CD8-positive, alpha-beta memory T cell (primary cell): ENCODE data around the gene TNNI3K. TPM values are rescaled to one million over a fixed set of nuclear protein-coding genes. Genes with fewer than 3 reads are reported as not detected.

Experiments used
- CTCF ChIA-PET: fragments of 350-600 bp; sonication (Branson Sonifier 250); formaldehyde crosslinking; loops from one replicate; lab custom pipeline; 2021; ENCODE audit warnings: antibody characterized with exemption; lab: Charles Lee
- POLR2A ChIA-PET: fragments of 350-600 bp; sonication (Branson Sonifier 250); formaldehyde crosslinking; loops from one replicate; lab custom pipeline; 2021; ENCODE audit warnings: antibody characterized with exemption; lab: Charles Lee
- DNase-seq, 5 donors: peaks; one replicate each; pipeline versions ENCODE4 v3.0.0 to v3.0.0-alpha.2; 2020 to 2022; ENCODE audit warnings: mixed read lengths in 1 of 5
- H3K27ac ChIP-seq: one replicate; pipeline ENCODE4 v1.7.0; 2013; ENCODE audit warnings: low read depth, mild to moderate bottlenecking, low read length, moderate library complexity
- H3K27me3 ChIP-seq: 2 replicates; pipeline ENCODE4 v1.7.0; 2013; ENCODE audit warnings: low read length, mild to moderate bottlenecking; ENCODE audit not compliant: insufficient read depth, poor library complexity, severe bottlenecking
- H3K36me3 ChIP-seq: 2 replicates; pipeline ENCODE4 v1.7.0; 2013; ENCODE audit warnings: mild to moderate bottlenecking, low read length, moderate library complexity; ENCODE audit not compliant: insufficient read depth
- H3K4me1 ChIP-seq: 2 replicates; pipeline ENCODE4 v1.7.0; 2013; ENCODE audit warnings: mild to moderate bottlenecking, low read length, moderate library complexity; ENCODE audit not compliant: insufficient read depth
- H3K4me3 ChIP-seq: 2 replicates; pipeline ENCODE4 v1.7.0; 2013; ENCODE audit warnings: mild to moderate bottlenecking, low read length
- H3K9me3 ChIP-seq: 2 replicates; pipeline ENCODE4 v1.7.0; 2013; ENCODE audit warnings: mild to moderate bottlenecking, low read length
- H3K27ac Mint-ChIP-seq, 8 donors: one replicate each; pipeline ENCODE4 v1.8.0; 2020 to 2021; ENCODE audit warnings: mixed read lengths in 8 of 8, mild to moderate bottlenecking in 6 of 8, inconsistent platforms in 3 of 8, moderate library complexity in 3 of 8
- H3K27me3 Mint-ChIP-seq, 2 donors: one replicate each; pipeline ENCODE4 v1.8.0; 2020 to 2021; ENCODE audit warnings: mixed read lengths in 2 of 2, mild to moderate bottlenecking in 1 of 2, moderate library complexity in 1 of 2
- H3K36me3 Mint-ChIP-seq, 3 donors: one replicate each; pipeline ENCODE4 v1.8.0; 2020 to 2021; ENCODE audit warnings: mixed read lengths in 3 of 3, inconsistent platforms in 1 of 3, mild to moderate bottlenecking in 1 of 3
- H3K4me1 Mint-ChIP-seq, 3 donors: one replicate each; pipeline ENCODE4 v1.8.0; 2020 to 2021; ENCODE audit warnings: mixed read lengths in 3 of 3, inconsistent platforms in 1 of 3, mild to moderate bottlenecking in 1 of 3
- H3K4me3 Mint-ChIP-seq, 7 donors: one replicate each; pipeline ENCODE4 v1.8.0; 2020 to 2021; ENCODE audit warnings: mixed read lengths in 7 of 7, mild to moderate bottlenecking in 6 of 7, moderate library complexity in 4 of 7, inconsistent platforms in 2 of 7
- H3K9me3 Mint-ChIP-seq, 5 donors: one replicate each; pipeline ENCODE4 v1.8.0; 2020 to 2022; ENCODE audit warnings: mixed read lengths in 5 of 5, mild to moderate bottlenecking in 3 of 5, moderate library complexity in 2 of 5, inconsistent platforms in 1 of 5
- polyA plus RNA-seq: library from polyadenylated mRNA; unstranded; fragments of 300-500 nt; fragmentation: Illumina TruSeq; gene quantifications from one replicate; pipeline ENCODE4 v1.2.3, GENCODE V29; 2021
- total RNA-seq, 2 experiments: library from RNA; stranded (reverse); gene quantifications; one replicate each; pipeline ENCODE4 v1.2.3, GENCODE V29; 2021

TNNI3K gene
- total and polyA plus RNA-seq, 3 experiments from 2014 or later = 0.38 TPM; not detected in 2

DNA sequence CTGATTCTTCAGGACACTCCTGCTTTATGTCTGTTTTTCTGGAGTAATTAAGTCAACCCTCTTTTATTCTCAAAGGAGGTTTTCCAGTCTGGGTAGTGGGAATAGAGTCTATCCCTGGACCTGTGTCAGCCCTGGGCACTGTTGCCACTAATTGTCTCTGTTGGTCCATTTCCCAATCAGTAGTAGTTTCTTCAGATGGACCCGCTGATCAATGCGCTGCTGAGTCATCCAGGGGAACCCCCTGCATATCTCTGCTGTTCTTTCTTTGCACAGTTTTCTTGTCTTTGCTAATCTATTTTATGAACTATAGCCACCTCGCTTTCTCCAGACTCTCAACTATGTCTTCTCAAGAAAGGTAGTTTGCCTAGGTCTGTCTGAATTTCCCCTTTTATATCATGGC is 82.5 kb downstream of the TNNI3K start:
- ChIA-PET CTCF (no interaction called here), POLR2A (no interaction called here)
- Mint-ChIP-seq H3K27me3 (peaks cover 0 to 2% of the 10 kb centered on the region in 2 donors), H3K4me3 (no peak overlapping the region), H3K4me1 (no peaks in the 10 kb centered on the region), H3K27ac (no peak overlapping the region), H3K9me3 (peaks cover 0 to 2% (median 0%) of the 10 kb centered on the region in 5 donors), H3K36me3 (no peaks in the 10 kb centered on the region)
- H3K9me3 ChIP-seq = no peaks in the 10 kb centered on the region
- H3K4me1 ChIP-seq = no peaks in the 10 kb centered on the region
- DNase-seq = no peak
- no peak overlapping the region for H3K4me3 ChIP-seq
- H3K36me3 ChIP-seq = no peaks in the 10 kb centered on the region
- H3K27ac ChIP-seq = no peak overlapping the region
- H3K27me3 ChIP-seq = no peaks in the 10 kb centered on the region

DNA sequence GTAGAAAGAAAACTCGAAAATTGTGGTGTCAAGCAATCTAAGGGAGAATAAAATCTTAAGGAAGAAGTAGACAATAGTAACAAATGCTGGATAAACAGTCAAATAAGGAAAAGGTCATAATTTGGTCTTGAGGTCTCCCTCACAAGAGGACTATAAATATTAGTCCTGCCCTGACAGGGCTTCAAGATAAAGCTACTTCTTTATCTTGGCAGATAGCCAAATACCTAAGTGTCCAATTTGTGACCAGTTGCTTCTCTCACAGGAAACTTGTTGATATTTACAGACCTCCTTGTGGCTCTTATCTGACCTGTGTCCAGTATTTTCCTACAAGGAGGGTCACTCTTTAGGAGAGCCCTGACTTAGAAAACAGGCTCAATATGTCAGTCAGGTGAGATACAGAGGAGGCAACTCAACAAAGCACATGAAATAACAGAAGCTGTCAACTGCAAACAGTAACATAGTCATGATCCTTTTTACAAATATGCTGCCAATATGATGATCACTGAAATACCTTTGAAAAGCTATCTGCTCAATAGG is 88.8 kb downstream of the TNNI3K start:
- ChIA-PET POLR2A (no interaction called here), CTCF (no interaction called here)
- no peak overlapping the region for H3K4me3 ChIP-seq
- no peak overlapping the region for H3K27ac ChIP-seq
- no peaks in the 10 kb centered on the region for H3K27me3 ChIP-seq
- Mint-ChIP-seq H3K4me1 (no peaks in the 10 kb centered on the region), H3K4me3 (no peak overlapping the region), H3K27me3 (no peaks in the 10 kb centered on the region), H3K27ac (no peak overlapping the region), H3K36me3 (no peaks in the 10 kb centered on the region), H3K9me3 (peaks cover 0 to 2% (median 0%) of the 10 kb centered on the region in 5 donors)
- no peak for DNase-seq
- H3K4me1 ChIP-seq = no peaks in the 10 kb centered on the region
- no peaks in the 10 kb centered on the region for H3K36me3 ChIP-seq
- no peaks in the 10 kb centered on the region for H3K9me3 ChIP-seq

DNA sequence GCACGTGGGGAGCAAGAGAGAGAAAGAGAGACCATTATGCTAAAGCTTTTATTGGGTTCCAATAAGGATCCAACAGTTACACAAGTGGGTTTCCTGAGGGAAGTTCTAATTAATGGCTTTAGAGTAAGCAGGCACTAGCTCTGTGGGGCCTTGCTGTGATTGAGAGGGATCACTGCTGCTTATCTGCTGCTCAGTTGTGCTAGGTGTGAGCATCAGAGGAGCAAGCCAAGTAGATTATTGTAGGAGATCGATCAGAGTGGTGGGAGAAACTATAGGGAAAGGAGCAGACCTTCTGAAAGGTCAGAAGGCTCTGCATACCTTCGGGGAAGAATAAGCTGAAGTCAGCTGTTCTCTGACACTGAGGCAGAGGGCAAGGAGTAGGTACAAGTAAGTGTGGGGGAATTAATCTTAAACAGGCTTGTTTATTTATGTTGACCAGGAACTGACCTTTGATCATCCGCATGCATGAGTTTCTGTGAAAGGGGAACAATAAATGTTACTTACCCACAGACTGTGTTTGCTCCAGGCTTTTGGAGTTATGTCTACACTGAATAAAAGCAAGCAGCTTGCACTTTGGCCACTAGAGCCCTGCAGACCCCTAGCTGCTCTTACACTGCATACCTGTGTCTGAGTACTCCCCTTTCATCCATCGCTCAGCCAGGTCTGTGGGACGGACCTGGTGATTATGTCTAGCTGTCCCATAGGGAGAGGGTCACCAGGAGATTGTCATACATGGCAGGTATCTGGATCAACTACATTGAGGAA is 89.7 kb downstream of the TNNI3K start:
- Histone ChIP-seq H3K9me3 (no peaks in the 10 kb centered on the region), H3K27ac (no peak overlapping the region), H3K36me3 (no peaks in the 10 kb centered on the region), H3K27me3 (no peaks in the 10 kb centered on the region), H3K4me1 (no peaks in the 10 kb centered on the region), H3K4me3 (no peak overlapping the region)
- Mint-ChIP-seq H3K4me1 (no peaks in the 10 kb centered on the region), H3K4me3 (no peak overlapping the region), H3K27me3 (no peaks in the 10 kb centered on the region), H3K9me3 (peaks cover 0 to 2% (median 0%) of the 10 kb centered on the region in 5 donors), H3K36me3 (no peaks in the 10 kb centered on the region), H3K27ac (no peak overlapping the region)
- POLR2A ChIA-PET = no interaction called here
- CTCF ChIA-PET = no interaction called here
- DNase-seq = no peak

DNA sequence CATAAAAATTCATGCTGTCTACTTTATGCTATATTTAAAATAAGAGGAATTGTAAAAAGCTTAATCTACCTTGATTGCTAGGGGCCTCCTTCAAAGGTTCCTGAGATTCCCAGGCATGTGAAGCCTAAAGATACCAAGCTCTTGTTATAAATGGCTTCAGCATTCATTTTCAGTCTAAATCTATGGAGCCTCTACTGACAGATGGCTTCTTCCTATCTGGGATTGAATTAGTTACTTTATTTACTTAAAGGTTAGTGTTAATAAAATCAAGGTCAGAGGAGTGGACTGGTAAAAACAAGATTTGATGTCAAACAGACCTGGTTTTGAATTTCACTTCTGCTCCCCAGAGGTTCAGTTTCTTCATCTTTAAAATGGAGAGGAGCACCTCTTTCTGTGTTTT is 93.7 kb downstream of the TNNI3K start:
- Histone ChIP-seq H3K4me1 (no peaks in the 10 kb centered on the region), H3K4me3 (no peak overlapping the region), H3K27me3 (no peaks in the 10 kb centered on the region), H3K36me3 (no peaks in the 10 kb centered on the region), H3K9me3 (no peaks in the 10 kb centered on the region), H3K27ac (no peak overlapping the region)
- ChIA-PET CTCF (no interaction called here), POLR2A (no interaction called here)
- DNase-seq = no peak
- Mint-ChIP-seq H3K27ac (no peak overlapping the region), H3K4me1 (no peaks in the 10 kb centered on the region), H3K4me3 (no peak overlapping the region), H3K27me3 (no peaks in the 10 kb centered on the region), H3K36me3 (peaks cover 0 to 4% (median 0%) of the 10 kb centered on the region in 3 donors), H3K9me3 (no peaks in the 10 kb centered on the region)

DNA sequence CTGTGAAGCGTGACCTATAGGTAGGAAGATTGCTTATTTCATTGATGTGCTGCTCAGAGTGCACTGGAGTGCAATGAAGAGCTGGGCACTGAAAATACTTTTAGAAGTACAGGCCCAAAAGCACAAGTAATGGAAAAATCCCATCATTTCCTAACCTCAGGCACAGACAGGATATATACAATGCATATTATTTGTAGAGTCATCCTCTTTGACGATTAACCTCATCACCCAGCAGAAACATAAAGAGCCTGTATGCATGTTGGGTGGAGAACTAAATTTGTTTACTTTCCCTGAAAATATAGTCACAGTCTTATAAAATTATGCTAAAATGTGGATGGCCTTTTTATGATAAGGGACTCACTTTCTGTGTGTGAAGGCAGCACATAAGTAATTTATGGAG is 98.1 kb downstream of the TNNI3K start:
- no peak for DNase-seq
- POLR2A ChIA-PET = no interaction called here

DNA sequence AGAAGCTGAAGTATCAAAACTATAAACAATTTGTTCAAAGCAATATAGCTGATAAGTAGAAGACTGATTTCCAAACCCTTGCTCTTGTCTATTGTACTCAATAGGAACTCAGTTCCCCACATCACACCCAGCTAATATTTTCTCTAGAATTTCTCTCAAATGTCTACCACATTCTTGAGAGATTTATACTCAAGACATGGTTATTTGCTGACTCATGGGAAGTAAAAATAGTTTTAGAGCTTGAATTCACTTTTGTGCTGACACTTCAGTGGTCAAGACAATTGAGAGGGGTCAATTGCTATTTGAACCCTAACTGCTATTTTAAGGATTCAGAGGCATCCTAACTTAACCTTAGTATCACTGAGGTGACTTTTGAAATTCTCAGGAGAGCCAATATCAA is 99.0 kb downstream of the TNNI3K start:
- ChIA-PET CTCF (no interaction called here), POLR2A (no interaction called here)
- Histone ChIP-seq H3K4me1 (no peaks in the 10 kb centered on the region), H3K36me3 (no peaks in the 10 kb centered on the region), H3K9me3 (no peaks in the 10 kb centered on the region), H3K27ac (no peak overlapping the region), H3K27me3 (no peaks in the 10 kb centered on the region), H3K4me3 (no peak overlapping the region)
- Mint-ChIP-seq H3K9me3 (no peaks in the 10 kb centered on the region), H3K36me3 (peaks cover 0 to 4% (median 0%) of the 10 kb centered on the region in 3 donors), H3K4me3 (no peak overlapping the region), H3K27ac (no peak overlapping the region), H3K27me3 (no peaks in the 10 kb centered on the region), H3K4me1 (no peaks in the 10 kb centered on the region)
- DNase-seq = no peak

More for the DNA sequence above, 98.1 kb downstream of the TNNI3K start:
- Histone ChIP-seq H3K4me3 (no peak overlapping the region), H3K27me3 (no peaks in the 10 kb centered on the region), H3K27ac (no peak overlapping the region), H3K9me3 (no peaks in the 10 kb centered on the region), H3K36me3 (no peaks in the 10 kb centered on the region), H3K4me1 (no peaks in the 10 kb centered on the region)
- H3K27me3 Mint-ChIP-seq = no peaks in the 10 kb centered on the region
- H3K9me3 Mint-ChIP-seq = no peaks in the 10 kb centered on the region
- no peak overlapping the region for H3K27ac Mint-ChIP-seq
- H3K36me3 Mint-ChIP-seq = peaks cover 0 to 4% (median 0%) of the 10 kb centered on the region in 3 donors
- no peak overlapping the region for H3K4me3 Mint-ChIP-seq
- no peaks in the 10 kb centered on the region for H3K4me1 Mint-ChIP-seq
- CTCF ChIA-PET = no interaction called here

DNA sequence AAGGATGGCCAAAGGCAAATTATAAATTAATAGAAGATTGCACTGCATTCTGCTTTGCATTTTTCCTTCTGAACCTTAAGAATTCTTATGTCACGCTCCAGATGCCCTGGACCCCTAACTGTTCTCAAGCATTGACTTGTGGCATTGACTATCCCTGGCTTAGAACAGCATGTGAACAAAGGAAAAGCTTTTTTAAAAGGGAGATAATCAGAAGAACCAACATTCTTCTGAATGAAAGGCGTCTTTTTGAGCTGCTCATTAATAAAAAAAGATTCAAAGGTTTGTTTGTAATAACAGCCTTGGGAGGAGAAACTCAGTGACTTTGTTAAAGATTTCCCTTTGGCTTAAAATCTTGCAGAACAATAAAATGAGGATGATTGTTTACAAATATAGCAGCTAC is 105.5 kb downstream of the TNNI3K start:
- Mint-ChIP-seq H3K9me3 (peaks cover 0 to 2% (median 0%) of the 10 kb centered on the region in 5 donors), H3K36me3 (no peaks in the 10 kb centered on the region), H3K4me1 (no peaks in the 10 kb centered on the region), H3K4me3 (no peak overlapping the region), H3K27me3 (no peaks in the 10 kb centered on the region), H3K27ac (no peak overlapping the region)
- Histone ChIP-seq H3K27ac (no peak overlapping the region), H3K4me3 (no peak overlapping the region), H3K9me3 (no peaks in the 10 kb centered on the region), H3K27me3 (no peaks in the 10 kb centered on the region), H3K4me1 (no peaks in the 10 kb centered on the region), H3K36me3 (no peaks in the 10 kb centered on the region)
- DNase-seq = no peak
- POLR2A ChIA-PET = no interaction called here
- CTCF ChIA-PET = no interaction called here

DNA sequence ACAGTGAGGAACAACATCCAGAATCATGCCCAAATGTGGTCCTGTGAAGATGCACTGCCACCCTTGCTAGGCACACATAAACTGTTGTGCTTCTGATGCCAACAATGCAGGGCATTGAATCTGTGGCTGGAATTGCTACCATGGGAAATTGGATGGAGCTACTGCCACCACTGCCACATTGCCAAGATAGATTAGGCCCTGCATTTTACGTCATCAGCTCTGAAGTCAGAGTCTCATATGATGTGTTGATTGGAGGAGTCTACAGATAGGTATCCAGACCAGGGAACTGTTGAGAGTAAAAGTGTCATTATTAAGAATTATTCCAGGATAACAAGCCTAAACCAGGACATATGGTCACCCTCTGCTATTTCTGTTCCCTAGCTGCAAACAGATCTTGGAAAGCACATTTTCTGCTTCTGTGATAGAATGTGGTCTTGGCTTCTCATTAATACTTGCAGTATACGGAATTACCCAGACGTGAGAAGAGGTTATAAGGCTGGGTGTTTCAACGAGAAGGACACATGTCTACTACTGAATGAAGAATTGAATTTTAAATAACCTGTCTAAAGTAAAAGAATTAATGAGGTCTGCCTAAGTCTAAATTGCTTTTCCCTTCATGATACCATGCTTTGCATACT is 106.6 kb downstream of the TNNI3K start:
- ChIA-PET CTCF (no interaction called here), POLR2A (no interaction called here)
- Mint-ChIP-seq H3K36me3 (no peaks in the 10 kb centered on the region), H3K9me3 (peaks cover 0 to 2% (median 0%) of the 10 kb centered on the region in 5 donors), H3K27ac (no peak overlapping the region), H3K27me3 (no peaks in the 10 kb centered on the region), H3K4me3 (no peak overlapping the region), H3K4me1 (no peaks in the 10 kb centered on the region)
- no peaks in the 10 kb centered on the region for H3K36me3 ChIP-seq
- H3K4me1 ChIP-seq = no peaks in the 10 kb centered on the region
- H3K27ac ChIP-seq = no peak overlapping the region
- no peak for DNase-seq
- no peaks in the 10 kb centered on the region for H3K27me3 ChIP-seq
- no peak overlapping the region for H3K4me3 ChIP-seq
- H3K9me3 ChIP-seq = no peaks in the 10 kb centered on the region
